Activated naive CD4-positive, alpha-beta T cell treated with Interleukin-2 at 50 U/mL for 16 hours (primary cell): ENCODE data around the gene ITGA4.

Experiments
- DNase-seq: peaks from one replicate; pipeline ENCODE4 v3.0.0-alpha.2; 2020

Gene ITGA4

GRCh38 chr2:181576431-181576830, 119.2 kb downstream of the ITGA4 start:
- no peak for DNase-seq

GRCh38 chr2:181578829-181579228, 121.6 kb downstream of the ITGA4 start:
- DNase-seq: no peak

- no peak for DNase-seq
Observed at GRCh38 chr2:181581534-181581933, 124.3 kb downstream of the ITGA4 start.

- DNase-seq: no peak
Observed at GRCh38 chr2:181585732-181586131, 128.5 kb downstream of the ITGA4 start.
